LNCAP (cell line): ENCODE data around the gene SENP3.

ENCODE experiments used
- CTCF ChIP-seq: fragments of 450-650 bp; IDR thresholded peaks from 2 replicates; pipeline ENCODE4 v1.5.1; 2017; ENCODE audit warnings: mild to moderate bottlenecking

The SENP3 gene

GRCh38 chr17:7574176-7574953 lies 12.6 kb downstream of the SENP3 start:
- TF ChIP-seq CTCF = no peak

- TF ChIP-seq CTCF = no peak
Measured at GRCh38 chr17:7575481-7575883, 13.8 kb downstream of the SENP3 start.

GRCh38 chr17:7575959-7576358 lies 14.2 kb downstream of the SENP3 start:
- no peak for TF ChIP-seq CTCF

- TF ChIP-seq CTCF = no peak
Measured at GRCh38 chr17:7576432-7576937, 14.8 kb downstream of the SENP3 start.

- no peak for TF ChIP-seq CTCF
Measured at GRCh38 chr17:7577327-7578199, 15.8 kb downstream of the SENP3 start.

- TF ChIP-seq CTCF = no peak
Measured at GRCh38 chr17:7579001-7579833, 17.5 kb downstream of the SENP3 start, which contains the start of gene CD68. Gene CD68 (plus strand): TSS chr17:7579638. CDS start chr17:7579678, 40 bp downstream.
